Panc1 (cell line): ENCODE data around the gene SMC6.

Experiments used
- CTCF ChIP-seq: fragments of 450-650 bp; IDR thresholded peaks from 2 replicates; pipeline ENCODE4 v1.5.1; 2017; ENCODE audit warnings: mild to moderate bottlenecking
- POLR2AphosphoS5 ChIP-seq: IDR thresholded peaks from 2 replicates; pipeline ENCODE4 v1.6.1; 2012; ENCODE audit warnings: mild to moderate bottlenecking, low read depth, low read length, moderate library complexity
- REST ChIP-seq, 2 experiments: IDR thresholded peaks; 2 replicates each; pipeline ENCODE4 v1.6.1; 2011 to 2012; ENCODE audit warnings: low read depth in 2 of 2, control low read depth in 1 of 2, low read length in 1 of 2, mild to moderate bottlenecking in 1 of 2, moderate library complexity in 1 of 2; ENCODE audit not compliant: insufficient read depth in 1 of 2
- TCF7L2 ChIP-seq: IDR thresholded peaks from 2 replicates; pipeline ENCODE4 v1.6.1; 2011; ENCODE audit warnings: mild to moderate bottlenecking, low read depth, low read length, inconsistent platforms

- TF ChIP-seq CTCF (no peak), TCF7L2 (no peak), POLR2AphosphoS5 (no peak), REST (IDR thresholded peaks at IDR 0.05; ENCODE audit: insufficient read depth in 1 of 2, low read depth in 2 of 2, low read length in 1 of 2) (no peak)
Observed at GRCh38 chr2:17690776-17691175, 62.8 kb downstream of the SMC6 start.
